Stimulated activated CD4-positive, alpha-beta T cell treated with anti-CD3 and anti-CD28 coated beads, TNF-alpha, amount 100 ng/mL, for 24 hours (primary cell): ENCODE results near the gene SAGE1.
"Not testable (repeated sequence)": the region's sequence is repeated elsewhere in the genome, so short reads cannot be mapped to it uniquely, and the experiment has no call there.

Experiments used
- DNase-seq, 3 experiments: peaks; one replicate each; pipeline ENCODE4 v3.0.0-alpha.2; 2020; ENCODE audit warnings: low read depth in 3 of 3

SAGE1 gene

GRCh38 chrX:135893294-135893817, at the start of gene SAGE1, which contains the start of gene CT45A10:
TSS of gene SAGE1 (plus strand) at chrX:135893716. CDS start at chrX:135896243, 2,527 bp downstream.
TSS of gene CT45A10 (minus strand) at chrX:135893444. CDS start at chrX:135885344, 8,100 bp downstream.
- DNase-seq: no peak

- not testable (repeated sequence) for DNase-seq
These were observed 39.1 kb upstream of the SAGE1 start, which contains the start of gene CT45A8 for GRCh38 chrX:135854438-135854837. TSS of gene CT45A8 (minus strand) at chrX:135854538. CDS start at chrX:135850783, 3,755 bp downstream.

- DNase-seq: not testable (repeated sequence)
These were observed 21.8 kb upstream of the SAGE1 start, which contains the start of gene CT45A9 for GRCh38 chrX:135871712-135872111. TSS of gene CT45A9 (minus strand) at chrX:135871812. CDS start at chrX:135868061, 3,751 bp downstream.

- not testable (repeated sequence) for DNase-seq
These were observed 10.8 kb upstream of the SAGE1 start for GRCh38 chrX:135882741-135883140.

- not testable (repeated sequence) for DNase-seq
These were observed 5.3 kb upstream of the SAGE1 start for GRCh38 chrX:135888230-135888629.

DNA sequence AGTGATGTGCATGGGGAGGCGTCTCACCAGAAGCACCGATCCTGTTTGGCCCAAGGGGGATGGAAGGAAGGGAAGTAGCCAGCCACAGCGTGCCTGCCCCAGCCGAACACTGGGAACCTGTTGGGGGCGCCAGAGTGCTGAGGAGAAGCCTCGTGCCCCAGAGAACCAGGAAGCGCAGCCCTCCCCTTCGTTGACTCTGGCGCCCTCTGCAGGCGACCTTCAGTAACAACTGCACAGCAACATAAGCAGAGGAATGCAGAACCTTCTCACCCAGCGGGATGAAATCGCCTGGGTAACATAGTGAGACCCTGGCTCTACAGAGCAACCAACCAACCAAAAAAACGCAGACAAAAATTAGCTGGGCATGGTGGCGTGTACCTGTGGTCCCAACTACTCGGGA, 4.5 kb upstream of the SAGE1 start:
- DNase-seq: peak in 1 of 3 experiments; percentile 27

DNA sequence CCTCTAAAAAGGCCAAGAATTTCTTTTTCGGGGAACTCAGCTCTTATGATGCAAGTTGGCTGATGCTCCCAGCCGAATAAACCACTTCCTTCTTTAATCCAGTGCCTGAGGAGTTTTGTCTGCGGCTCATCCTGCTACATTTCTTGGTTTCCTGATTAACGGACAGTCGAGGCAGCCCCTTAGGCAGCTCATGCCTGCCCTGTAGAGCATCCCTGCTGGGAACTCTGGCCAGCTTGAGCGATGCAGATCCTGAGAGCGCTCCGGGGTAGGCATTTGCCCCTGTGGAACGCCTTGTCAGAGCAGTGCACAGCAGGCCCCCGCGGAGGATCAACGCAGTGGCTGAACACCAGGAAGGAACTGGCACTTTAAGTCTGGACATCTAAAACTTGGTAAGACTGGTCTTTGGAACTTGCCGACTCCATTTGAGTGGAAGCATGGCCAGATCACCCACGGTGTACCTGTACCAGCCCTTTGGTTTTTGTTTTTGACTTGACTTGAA, 3.4 kb upstream of the SAGE1 start:
- DNase-seq: no peak

DNA sequence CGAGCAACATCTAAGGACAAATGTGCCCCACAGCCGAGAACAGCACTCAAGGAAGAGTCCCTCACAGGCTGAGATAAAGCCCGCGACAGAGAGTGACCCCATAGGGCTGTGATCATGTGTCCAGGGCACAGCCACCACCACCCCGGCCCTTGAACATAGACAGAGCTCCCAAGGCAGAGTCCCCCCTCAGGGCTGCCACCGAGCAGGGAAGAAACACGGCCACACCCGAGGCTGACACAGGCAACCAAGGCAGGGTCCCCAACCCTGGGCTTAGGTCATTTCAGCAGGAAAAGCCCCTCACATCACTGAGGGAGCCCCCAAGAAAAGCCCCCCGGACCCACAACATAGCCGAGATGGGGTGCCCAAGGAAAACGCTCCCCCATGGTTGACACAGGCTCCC, 735 bp upstream of the SAGE1 start:
- DNase-seq: no peak

GRCh38 chrX:135910251-135910650, 16.7 kb downstream of the SAGE1 start:
- no peak for DNase-seq

GRCh38 chrX:135914404-135914803, 20.9 kb downstream of the SAGE1 start:
- no peak for DNase-seq

GRCh38 chrX:135920516-135920915, 27.0 kb downstream of the SAGE1 start:
- not testable (repeated sequence) for DNase-seq

- no peak for DNase-seq
These were observed 29.8 kb downstream of the SAGE1 start for GRCh38 chrX:135923353-135923752.

GRCh38 chrX:135927897-135928296, 34.4 kb downstream of the SAGE1 start:
- DNase-seq: no peak

DNA sequence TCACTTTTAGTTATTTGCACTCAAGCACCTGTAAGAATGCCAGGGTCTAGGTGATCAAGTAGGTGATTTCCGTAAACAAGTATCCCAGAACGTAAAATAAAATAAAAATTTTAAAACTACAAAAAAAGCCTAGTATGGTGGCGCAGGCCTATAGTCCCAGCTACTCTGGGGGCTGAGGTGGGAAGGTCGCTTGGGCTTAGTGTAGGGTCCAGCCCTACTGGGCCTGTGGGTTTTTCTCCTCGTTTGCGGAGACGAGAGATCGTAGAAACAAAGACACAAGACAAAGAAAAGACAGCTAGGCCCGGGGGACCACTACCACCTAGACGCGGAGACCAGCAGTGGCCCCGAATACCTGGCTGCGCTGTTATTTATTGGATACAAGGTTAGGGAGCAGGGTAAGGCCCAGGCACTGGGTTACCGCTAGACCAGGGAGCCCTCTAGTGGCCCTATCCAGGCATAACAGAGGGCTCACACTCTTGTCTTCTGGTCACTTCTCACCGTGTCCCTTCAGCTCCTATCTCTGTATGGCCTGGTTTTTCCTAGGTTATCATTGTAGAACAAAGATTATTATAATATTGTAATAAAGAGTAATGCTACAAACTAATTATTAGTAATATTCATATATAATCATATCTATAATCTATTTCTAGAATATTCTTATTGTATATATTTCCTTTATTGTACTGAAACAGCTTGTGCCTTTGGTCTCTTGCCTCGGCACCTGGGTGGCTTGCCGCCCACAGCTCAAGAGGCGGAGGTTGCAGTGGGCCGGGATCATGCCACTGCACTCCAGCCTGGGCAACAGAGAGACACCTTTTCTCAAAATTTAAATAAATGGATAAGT, 38.4 kb downstream of the SAGE1 start:
- peak in 1 of 3 experiments; percentile 37 for DNase-seq

DNA sequence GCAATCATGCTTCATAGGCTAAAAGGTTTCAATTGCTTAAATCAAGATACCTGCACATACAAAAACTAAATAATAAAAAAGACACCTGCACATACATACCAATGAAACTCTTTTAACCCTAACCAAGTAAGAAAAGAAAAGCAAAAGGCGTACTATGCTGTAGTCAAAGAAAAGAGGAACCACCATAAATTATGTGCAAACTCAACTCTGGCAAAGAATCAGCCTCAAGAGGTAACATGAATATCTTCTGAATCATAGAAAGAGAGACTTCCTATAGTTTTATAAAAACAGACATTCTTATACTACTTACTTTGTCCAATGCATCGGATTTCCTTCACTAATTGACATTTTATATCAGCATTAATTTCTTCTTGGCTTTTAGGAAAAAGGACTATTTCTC, 51.0 kb downstream of the SAGE1 start:
- no peak for DNase-seq

GRCh38 chrX:135951291-135951690, 57.8 kb downstream of the SAGE1 start:
- DNase-seq: no peak
